HCT116 (cell line): ENCODE measurements around the gene AGBL1. TPM values are rescaled to one million over a fixed set of nuclear protein-coding genes. Genes with fewer than 3 reads are reported as not detected.

Experiments used
- ATAC-seq: fragments of 200-7000 bp; cut with Tn5 transposase; 2 replicates; pipeline ENCODE4 v1.9.1; 2020; ENCODE audit warnings: mild to moderate bottlenecking, moderate library complexity
- BruUV-seq: library from RNA; stranded (reverse); fragments of 400-500 nt; replicated peaks from 2 replicates; lab custom pipeline; 2021; lab: Mats Ljungman, UMichigan
- CTCF ChIA-PET: fragments of 300-600 bp; sonication (Branson Sonifier 250); formaldehyde crosslinking; loops from one replicate; lab custom pipeline; 2021; ENCODE audit warnings: antibody characterized with exemption; lab: Charles Lee
- POLR2A ChIA-PET: fragments of 300-600, 350-600 bp; sonication (Branson Sonifier 250); formaldehyde crosslinking; loops from one replicate; lab custom pipeline; 2021; ENCODE audit warnings: antibody characterized with exemption; lab: Charles Lee
- RAD21 ChIA-PET, 2 experiments: fragments of 300-600 bp; sonication (Branson Sonifier 250); formaldehyde crosslinking; loops; one replicate each; lab custom pipeline; 2023; ENCODE audit warnings: low total read pairs in 2 of 2; ENCODE audit not compliant: uncharacterized antibody in 2 of 2, unreplicated experiment in 2 of 2, low non-redundant PET in 1 of 2; lab: Charles Lee
- DNase-seq: peaks from one replicate; pipeline ENCODE4 v3.0.0-alpha.2; 2010; ENCODE audit warnings: low read depth, low spot score
- H2AFZ ChIP-seq: fragments of 200-600 bp; shearing (Covaris generic), sonication (generic); 2 replicates; pipeline ENCODE4 v1.6.1; 2017; ENCODE audit warnings: low read depth, mixed run types, mixed read lengths, antibody characterized with exemption, low read length; ENCODE audit not compliant: poor library complexity, severe bottlenecking
- H3K27ac ChIP-seq: 2 replicates; pipeline ENCODE4 v1.5.1; 2012; ENCODE audit warnings: low read depth, low read length
- H3K27me3 ChIP-seq: fragments of 200-600 bp; sonication (generic); 2 replicates; pipeline ENCODE4 v1.6.1; 2016; ENCODE audit warnings: mixed run types, low read length, mixed read lengths; ENCODE audit not compliant: insufficient read depth
- H3K36me3 ChIP-seq, 2 experiments: fragments of 200-500 bp in 1 of 2; fragments of 200-600 bp in 1 of 2; sonication (Bioruptor generic) in 1 of 2; sonication (generic) in 1 of 2; 2 replicates each; pipeline versions ENCODE4 v1.5.1 to v1.6.1; 2014 to 2016; ENCODE audit warnings: low read length in 2 of 2, inconsistent platforms in 1 of 2, mixed read lengths in 1 of 2, mixed run types in 1 of 2; ENCODE audit not compliant: insufficient read depth in 2 of 2, control insufficient read depth in 1 of 2
- H3K4me1 ChIP-seq, 2 experiments: fragments of 200-600 bp in 1 of 2; sonication (generic) in 1 of 2; 2 replicates each; pipeline versions ENCODE4 v1.5.1 to v1.6.1; 2012 to 2017; ENCODE audit warnings: low read length in 2 of 2, inconsistent platforms in 1 of 2, mild to moderate bottlenecking in 1 of 2, mixed read lengths in 1 of 2, mixed run types in 1 of 2, moderate library complexity in 1 of 2; ENCODE audit not compliant: insufficient read depth in 2 of 2, control insufficient read depth in 1 of 2
- H3K4me2 ChIP-seq: fragments of 200-600 bp; sonication (generic); 2 replicates; pipeline ENCODE4 v1.6.1; 2017; ENCODE audit warnings: mixed run types, low read length, mixed read lengths
- H3K4me3 ChIP-seq, 2 experiments: fragments of 200-600 bp in 1 of 2; sonication (generic) in 1 of 2; replicated peaks in 1 of 2; 2 replicates each; pipeline ENCODE4 v1.5.1; 2011 to 2016; ENCODE audit warnings: low read length in 2 of 2, control low read depth in 1 of 2, low read depth in 1 of 2, mild to moderate bottlenecking in 1 of 2, mixed read lengths in 1 of 2, mixed run types in 1 of 2
- H3K79me2 ChIP-seq: fragments of 200-600 bp; sonication (generic); 2 replicates; pipeline ENCODE4 v1.6.1; 2017; ENCODE audit warnings: mild to moderate bottlenecking, mixed run types, low read length, moderate library complexity, mixed read lengths; ENCODE audit not compliant: insufficient read depth
- H3K9ac ChIP-seq: fragments of 200-600 bp; sonication (generic); 2 replicates; pipeline ENCODE4 v1.6.1; 2016; ENCODE audit warnings: low read length, mixed read lengths
- H3K9me2 ChIP-seq: fragments of 200-600 bp; sonication (generic), shearing (Covaris generic); 2 replicates; pipeline ENCODE4 v1.6.1; 2017; ENCODE audit warnings: mixed run types, mild to moderate bottlenecking, moderate library complexity; ENCODE audit not compliant: insufficient read depth
- H3K9me3 ChIP-seq, 2 experiments: fragments of 200-500 bp in 1 of 2; fragments of 200-600 bp in 1 of 2; sonication (Bioruptor generic) in 1 of 2; sonication (generic) in 1 of 2; 2 replicates each; pipeline ENCODE4 v1.6.1; 2014 to 2017; ENCODE audit warnings: low read length in 2 of 2, mixed read lengths in 2 of 2, inconsistent platforms in 1 of 2, low read depth in 1 of 2, mild to moderate bottlenecking in 1 of 2, mixed run types in 1 of 2, moderate library complexity in 1 of 2; ENCODE audit not compliant: control insufficient read depth in 1 of 2, insufficient read depth in 1 of 2
- H4K20me1 ChIP-seq: fragments of 200-600 bp; sonication (generic), shearing (Covaris generic); 2 replicates; pipeline ENCODE4 v1.6.1; 2017; ENCODE audit warnings: mixed run types, mild to moderate bottlenecking, moderate library complexity; ENCODE audit not compliant: insufficient read depth
- CEBPB ChIP-seq: IDR thresholded peaks from 2 replicates; pipeline ENCODE4 v1.6.1; 2012; ENCODE audit warnings: low read depth
- SIN3A ChIP-seq: IDR thresholded peaks from 2 replicates; pipeline ENCODE4 v1.6.1; 2012; ENCODE audit warnings: low read depth
- ZBTB33 ChIP-seq: IDR thresholded peaks from 2 replicates; pipeline ENCODE4 v1.6.1; 2011; ENCODE audit warnings: mild to moderate bottlenecking, low read length, moderate library complexity; ENCODE audit not compliant: insufficient replicate concordance; ENCODE audit errors: extremely low read depth
- ZFX ChIP-seq: fragments of 450-650 bp; IDR thresholded peaks from 2 replicates; pipeline ENCODE4 v1.6.1; 2017
- intact Hi-C: fragments of 100-400 bp; cut with micrococcal nuclease; formaldehyde crosslinking; loops from 2 replicates; pipeline ENCODE4 v1.10.0; 2022
- total RNA-seq: library from RNA; stranded (reverse); gene quantifications from one replicate; pipeline ENCODE4 v1.2.1, GENCODE V29; 2021; ENCODE audit not compliant: unreplicated experiment

The AGBL1 gene
- total RNA-seq, 1 experiment from 2014 or later = not detected

DNA sequence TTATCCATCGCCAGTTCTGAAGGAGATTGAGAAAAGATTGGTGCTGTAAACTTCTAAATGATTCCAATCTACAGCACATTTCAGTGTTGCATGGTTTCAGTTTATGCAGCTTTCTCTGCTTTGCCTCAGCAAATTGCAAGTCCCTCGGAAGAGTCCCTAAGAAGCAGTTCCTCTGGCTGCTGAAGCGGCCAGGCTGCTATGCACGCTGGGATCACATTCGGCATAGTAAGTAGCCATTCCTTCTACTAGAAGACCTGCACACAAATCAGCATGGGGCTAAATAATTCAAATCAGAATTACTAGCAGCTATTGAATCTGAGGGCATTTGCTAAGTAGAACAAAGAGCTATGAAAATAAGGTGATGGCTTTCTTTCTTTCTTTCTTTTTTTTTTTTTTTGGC is 769.5 kb downstream of the AGBL1 start:
- Histone ChIP-seq H3K27ac (no peak overlapping the region), H3K9me3 (peaks cover 14 to 32% of the 10 kb centered on the region in 2 experiments; a peak in 2 of 4 replicates)

DNA sequence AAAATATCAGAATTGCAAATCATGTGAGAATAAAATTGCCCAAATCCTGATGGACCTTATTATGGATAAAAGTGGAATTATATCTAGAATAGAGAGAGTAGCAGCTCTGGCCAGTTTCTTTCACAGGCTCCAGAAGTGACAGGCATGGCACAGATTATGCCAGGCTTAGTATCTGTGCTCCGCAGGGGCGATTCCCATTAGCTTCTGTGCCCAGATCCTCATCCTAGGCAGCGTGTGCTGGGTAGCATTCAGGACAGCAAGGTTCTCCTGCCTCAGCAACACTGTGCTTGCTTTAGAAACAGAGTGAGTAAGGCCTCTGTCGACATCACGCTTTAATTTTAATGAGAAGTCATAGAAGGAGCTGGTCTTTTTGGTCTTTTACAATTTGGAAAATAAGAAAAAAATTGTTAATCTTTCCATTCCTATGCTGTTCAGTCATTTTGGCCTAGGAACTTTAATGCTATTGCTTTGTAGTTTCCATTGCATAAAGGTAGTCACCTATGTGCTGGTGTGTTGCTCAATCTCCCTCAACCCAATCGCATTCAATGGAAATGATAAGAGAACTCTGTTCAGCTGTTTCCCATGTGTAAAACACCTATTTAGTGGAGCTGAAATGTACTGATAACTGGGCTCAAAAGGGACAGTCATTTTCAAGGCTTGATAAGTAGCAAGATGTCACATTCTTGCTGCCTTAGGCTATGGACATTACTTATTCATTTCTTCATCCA is 770.1 kb downstream of the AGBL1 start:
- no peak for TF ChIP-seq CEBPB
- no peaks in the 10 kb centered on the region for H3K27me3 ChIP-seq
- CTCF ChIA-PET = no interaction called here
- H3K9me3 ChIP-seq = peaks cover 14 to 33% of the 10 kb centered on the region in 2 experiments; a peak in 2 of 4 replicates
- POLR2A ChIA-PET = no interaction called here
- H3K9ac ChIP-seq = no peak overlapping the region
- ATAC-seq (no peak), DNase-seq (no peak)
- H3K4me1 ChIP-seq = no peaks in the 10 kb centered on the region
- RAD21 ChIA-PET = no interaction called here
- no peaks in the 10 kb centered on the region for H3K9me2 ChIP-seq
- no peak overlapping the region for H3K27ac ChIP-seq
- intact Hi-C loops = no loop called here
- no TSS peak for BruUV-seq
- no peaks in the 10 kb centered on the region for H3K79me2 ChIP-seq
- no peak overlapping the region for H3K4me3 ChIP-seq
- no peaks in the 10 kb centered on the region for H3K36me3 ChIP-seq
- no peaks in the 10 kb centered on the region for H4K20me1 ChIP-seq
- no peak overlapping the region for H2AFZ ChIP-seq
- H3K4me2 ChIP-seq = no peak overlapping the region

More for the DNA sequence above, 769.5 kb downstream of the AGBL1 start:
- no peaks in the 10 kb centered on the region for H3K36me3 ChIP-seq
- ChIA-PET RAD21 (no interaction called here), CTCF (no interaction called here), POLR2A (no interaction called here)
- H2AFZ ChIP-seq = no peak overlapping the region
- no peaks in the 10 kb centered on the region for H3K4me1 ChIP-seq
- no peaks in the 10 kb centered on the region for H4K20me1 ChIP-seq
- no peaks in the 10 kb centered on the region for H3K79me2 ChIP-seq
- DNase-seq (no peak), ATAC-seq (no peak)
- no peak for TF ChIP-seq ZBTB33
- no peak for TF ChIP-seq SIN3A
- no peak for TF ChIP-seq ZFX
- no peak overlapping the region for H3K4me3 ChIP-seq
- H3K27me3 ChIP-seq = no peaks in the 10 kb centered on the region
- H3K9me2 ChIP-seq = no peaks in the 10 kb centered on the region
- intact Hi-C loops = no loop called here
- no peak overlapping the region for H3K4me2 ChIP-seq
- no peak overlapping the region for H3K9ac ChIP-seq
- no TSS peak for BruUV-seq
